ENCODE data around the gene PRLR. TPM values are rescaled to one million over a fixed set of nuclear protein-coding genes. Genes with fewer than 3 reads are reported as not detected.
"Not testable (repeated sequence)": the region's sequence is repeated elsewhere in the genome, so short reads cannot be mapped to it uniquely, and the experiment has no call there.

Gene PRLR
- total RNA-seq, 1 experiment from 2014 or later: not detected

DNA sequence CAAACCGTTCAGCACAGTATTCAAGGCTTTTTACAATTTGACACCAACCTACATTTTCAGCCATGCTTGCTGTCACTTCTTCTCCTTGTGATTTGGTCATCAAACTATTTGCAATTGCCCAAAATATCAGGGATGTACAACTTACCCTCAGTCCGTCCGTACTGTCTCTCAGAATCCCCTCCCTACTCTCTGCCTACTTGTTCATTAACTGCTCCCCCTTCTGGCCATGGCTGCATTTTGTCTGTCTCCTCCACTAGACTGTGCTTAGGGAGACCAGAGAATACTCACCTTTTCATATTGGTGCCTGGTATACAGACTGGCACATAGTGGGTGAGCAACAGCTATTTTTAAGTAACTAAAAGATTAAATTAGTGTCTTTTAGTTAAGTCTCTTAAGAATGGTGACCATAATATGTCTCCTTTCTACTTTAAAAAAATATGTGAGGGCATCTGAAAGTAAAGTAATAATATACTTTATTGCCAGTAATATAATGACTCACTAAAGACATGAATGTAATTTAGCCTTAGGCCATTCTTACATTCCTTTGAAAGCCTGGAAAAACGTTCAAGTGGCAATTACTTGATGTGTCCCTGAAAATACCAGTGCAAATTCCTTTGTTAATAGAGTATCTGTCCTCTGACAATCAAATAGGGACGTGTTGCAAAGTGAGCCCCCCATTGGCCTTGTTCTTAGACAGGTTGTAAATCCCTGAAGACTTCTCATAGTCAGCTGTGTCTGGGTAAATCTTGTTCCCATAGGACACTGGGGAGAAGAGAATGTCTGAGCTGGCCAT, 27.8 kb downstream of the PRLR start:
- in situ Hi-C loops (cut with HindIII; ENCODE audit: low sequenced_read_pairs): no loop called here
- peak; percentile 16 for DNase-seq (ENCODE audit: low spot score)

DNA sequence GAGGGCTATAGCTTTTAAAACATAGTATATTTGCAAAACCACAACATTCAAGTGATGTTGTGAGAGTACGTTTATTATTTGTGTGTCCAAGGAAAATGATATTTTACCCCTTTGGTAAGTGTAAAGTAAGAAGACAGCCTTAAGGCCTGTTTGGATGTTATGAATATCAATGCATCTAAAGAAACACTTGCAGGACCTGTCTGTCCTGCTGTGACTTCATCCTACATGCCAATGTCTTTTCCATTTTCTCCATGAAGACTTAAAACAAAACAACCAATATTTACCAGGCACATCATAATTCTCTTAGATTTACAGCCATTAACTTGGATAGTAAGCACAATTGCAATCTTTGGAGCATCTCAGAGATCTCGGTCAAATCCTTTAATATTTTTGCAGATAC, 29.0 kb downstream of the PRLR start:
- DNase-seq (ENCODE audit: low spot score): no peak
- in situ Hi-C loops (cut with HindIII; ENCODE audit: low sequenced_read_pairs): no loop called here

DNA sequence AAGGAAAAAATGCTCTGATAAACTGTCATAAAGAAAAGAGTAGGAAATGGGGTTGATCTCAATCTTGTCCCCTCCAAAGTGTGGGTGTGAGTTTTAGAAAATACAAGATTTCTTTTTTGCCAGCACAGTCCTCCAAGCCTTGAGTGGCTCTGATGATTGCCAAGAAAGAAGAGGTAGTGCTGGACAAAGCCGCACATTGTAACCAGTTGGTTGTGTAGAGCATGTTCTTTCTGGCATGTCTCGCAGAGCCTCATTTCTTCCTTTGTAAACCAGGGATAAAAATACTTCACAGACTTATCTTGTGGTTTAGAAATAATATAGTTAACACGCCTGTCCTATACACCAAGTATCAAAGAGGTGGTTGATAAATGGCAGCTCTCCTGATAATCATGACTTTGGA, 30.4 kb downstream of the PRLR start:
- in situ Hi-C loops (cut with HindIII; ENCODE audit: low sequenced_read_pairs): no loop called here
- DNase-seq (ENCODE audit: low spot score): no peak

DNA sequence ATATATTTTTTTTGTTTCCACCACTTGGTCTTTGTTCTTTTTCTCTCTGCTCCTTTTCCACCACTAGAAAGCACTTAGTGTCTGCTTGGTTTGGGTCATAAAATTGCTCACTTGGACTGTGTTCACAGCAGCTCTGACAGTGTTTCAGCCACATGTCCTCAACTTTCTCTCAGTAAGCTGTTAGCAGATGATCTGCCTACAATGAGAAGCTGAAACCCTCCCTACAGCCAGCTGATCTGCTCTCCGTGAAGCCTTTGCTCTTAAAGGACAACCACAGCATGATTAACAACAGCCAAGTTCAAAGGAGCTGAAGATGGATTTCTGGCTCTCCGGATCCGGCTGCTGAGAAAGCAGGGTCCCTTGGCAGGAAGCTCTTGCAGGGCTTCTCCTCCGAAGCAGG, 31.6 kb downstream of the PRLR start:
- no peak for DNase-seq (ENCODE audit: low spot score)
- in situ Hi-C loops (cut with HindIII; ENCODE audit: low sequenced_read_pairs): no loop called here

DNA sequence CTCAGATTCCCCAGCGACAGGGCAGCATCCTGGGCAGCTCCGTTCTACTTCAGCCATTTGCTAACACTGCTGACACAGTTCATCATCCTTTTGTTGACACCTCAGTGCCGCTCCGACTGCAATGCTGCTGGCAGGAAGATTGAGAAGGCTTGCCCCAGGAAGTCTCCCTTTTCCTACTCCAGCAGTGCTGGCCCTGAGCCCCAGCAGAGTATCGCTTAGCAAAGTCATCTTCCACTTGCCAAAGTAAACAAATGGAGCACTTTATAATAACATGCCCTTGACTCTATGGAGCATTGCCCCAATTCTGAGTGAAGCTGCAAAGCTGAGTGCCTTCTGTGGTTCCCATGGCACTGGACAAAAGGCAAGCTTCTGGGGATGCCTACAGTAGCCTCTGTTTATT, 32.2 kb downstream of the PRLR start:
- DNase-seq (ENCODE audit: low spot score): peak; percentile 14
- in situ Hi-C loops (cut with HindIII; ENCODE audit: low sequenced_read_pairs): no loop called here

DNA sequence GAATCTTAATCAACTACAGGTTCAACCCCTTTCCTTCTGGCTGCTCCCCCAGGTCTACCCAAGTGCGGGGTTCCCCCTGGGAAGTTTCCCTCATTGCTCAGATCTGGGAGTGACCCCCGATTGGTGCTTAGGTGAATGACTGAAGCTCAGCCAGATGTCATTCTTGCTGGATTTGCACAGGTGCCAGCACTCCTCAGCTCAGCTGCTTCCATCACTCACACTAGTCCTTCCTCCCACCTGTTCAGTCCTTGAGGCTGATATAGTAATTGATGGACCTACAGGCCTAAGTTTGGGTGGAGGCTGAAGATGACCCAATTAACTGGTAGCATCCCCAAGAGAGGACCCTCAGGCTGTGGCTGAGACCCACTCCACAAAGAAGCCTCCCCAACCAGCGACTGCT, 32.9 kb downstream of the PRLR start:
- in situ Hi-C loops (cut with HindIII; ENCODE audit: low sequenced_read_pairs): no loop called here
- no peak for DNase-seq (ENCODE audit: low spot score)

DNA sequence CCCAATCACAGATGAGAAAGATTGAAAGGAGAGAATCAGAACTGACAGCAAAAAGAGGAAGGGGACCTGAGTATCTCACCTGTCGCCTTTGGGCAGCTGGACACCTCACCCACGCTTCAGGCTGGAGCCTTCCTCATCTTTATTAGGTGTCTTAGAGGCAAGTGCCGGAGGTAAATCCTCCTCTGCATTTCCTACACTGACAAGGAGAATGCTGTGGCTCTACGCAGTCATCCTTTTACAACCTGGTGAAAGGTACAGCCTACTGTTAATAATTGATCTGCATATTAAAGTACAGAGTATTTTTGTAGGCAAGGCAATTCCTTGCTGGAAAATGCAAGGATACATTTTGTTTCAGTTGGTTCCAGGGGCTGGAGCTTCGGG, 34.8 kb downstream of the PRLR start:
- in situ Hi-C loops (cut with HindIII; ENCODE audit: low sequenced_read_pairs): no loop called here
- no peak for DNase-seq (ENCODE audit: low spot score)

DNA sequence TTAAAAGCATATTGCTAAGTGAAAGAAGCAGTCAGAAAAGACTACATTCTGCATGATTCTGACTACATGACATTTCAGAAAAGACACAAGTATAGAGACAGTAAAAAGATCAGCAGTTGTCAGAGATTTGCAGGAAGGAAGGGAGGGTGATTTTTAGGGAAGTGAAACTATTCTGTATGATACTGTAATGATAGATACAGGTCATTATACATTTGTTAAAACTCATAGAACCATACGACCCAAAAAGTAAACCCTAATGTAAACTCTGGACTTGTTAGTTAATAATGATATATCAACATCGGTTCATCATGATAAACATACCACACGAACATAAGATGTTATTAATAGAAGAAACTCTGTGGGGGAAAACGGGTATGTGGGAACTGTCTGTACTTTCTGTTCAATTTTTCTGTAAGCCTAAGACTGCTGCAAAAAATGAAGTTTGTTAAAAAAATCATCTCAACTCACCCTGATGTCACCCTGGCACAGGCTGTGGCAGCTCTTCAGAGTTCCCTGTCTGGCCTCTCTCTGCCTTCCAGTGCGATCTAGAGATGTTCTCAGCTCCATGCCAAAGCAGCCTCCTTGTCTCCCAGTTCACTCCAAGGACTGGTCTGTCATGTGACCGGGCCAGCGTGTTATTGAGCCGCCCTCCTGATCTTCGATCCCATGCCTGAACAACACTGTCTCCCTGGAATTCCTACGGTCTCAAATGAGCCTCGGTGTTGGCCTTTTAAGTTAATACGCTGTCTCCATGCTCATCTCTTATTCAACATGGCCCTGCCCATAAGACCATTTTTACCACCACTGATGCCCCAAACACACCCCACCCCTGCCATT, 35.4 kb downstream of the PRLR start:
- in situ Hi-C loops (cut with HindIII; ENCODE audit: low sequenced_read_pairs): no loop called here
- DNase-seq (ENCODE audit: low spot score): no peak

DNA sequence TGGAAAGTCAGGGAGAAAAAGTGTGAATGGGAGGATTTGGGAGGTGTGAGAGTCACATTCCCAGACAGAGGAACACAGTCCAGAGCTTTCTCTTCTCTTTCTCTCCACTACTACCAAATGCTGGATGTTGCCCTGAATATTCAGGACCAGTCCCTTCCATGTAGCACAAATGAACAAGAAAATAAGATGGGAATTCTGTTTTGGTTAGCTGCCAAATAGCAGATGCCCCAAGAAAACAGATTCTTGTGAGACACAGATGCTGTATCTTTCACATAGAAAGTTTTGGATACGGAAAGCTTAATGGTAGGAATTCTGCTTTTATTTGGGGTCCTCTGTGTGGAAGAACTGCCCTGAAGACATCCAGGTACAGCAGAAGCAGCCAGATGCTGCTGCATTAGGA, 37.8 kb downstream of the PRLR start:
- in situ Hi-C loops (cut with HindIII; ENCODE audit: low sequenced_read_pairs): no loop called here
- no peak for DNase-seq (ENCODE audit: low spot score)

DNA sequence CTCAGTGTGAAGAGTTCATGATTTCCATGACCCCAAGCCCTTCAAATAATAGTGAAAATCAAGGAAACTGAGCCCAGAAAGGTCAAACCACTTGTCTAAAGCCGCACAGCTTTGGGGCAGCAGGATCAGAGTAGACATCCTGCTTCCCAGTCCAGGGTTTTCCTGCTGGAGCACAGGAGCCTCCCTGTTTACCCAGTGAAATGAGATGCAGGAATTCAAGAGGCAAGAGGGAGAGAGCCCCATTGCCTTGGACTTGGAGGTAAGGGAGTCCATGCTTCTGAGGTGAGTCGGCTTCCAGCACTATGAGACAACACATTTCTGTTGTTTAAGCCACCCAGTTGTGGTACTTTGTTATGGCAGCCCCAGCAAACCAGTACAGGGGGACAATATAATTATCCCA, 40.5 kb downstream of the PRLR start:
- DNase-seq (ENCODE audit: low spot score); in situ Hi-C loops (cut with HindIII; ENCODE audit: low sequenced_read_pairs): not testable (repeated sequence)

DNA sequence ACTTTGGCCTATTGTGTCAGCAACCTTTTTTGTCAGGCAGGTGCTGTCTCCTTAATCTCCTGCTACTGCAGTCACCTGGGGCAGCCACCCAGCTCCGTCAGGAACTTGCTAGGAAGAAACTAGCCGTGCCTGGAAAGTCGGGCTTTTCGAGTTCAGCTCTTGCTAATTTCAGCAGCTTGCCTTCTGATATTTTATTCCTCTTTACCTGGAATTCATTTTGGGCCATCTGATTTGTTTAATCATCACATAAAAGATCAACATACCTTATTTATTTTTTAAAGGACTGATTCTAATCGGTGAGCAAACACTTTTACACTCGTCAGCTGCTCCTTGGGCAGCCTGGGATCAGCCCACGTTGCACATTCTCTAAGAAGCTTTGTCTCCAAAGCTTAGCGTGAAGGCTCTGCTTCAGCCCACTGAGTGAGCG, 42.2 kb downstream of the PRLR start:
- in situ Hi-C loops (cut with HindIII; ENCODE audit: low sequenced_read_pairs): no loop called here
- DNase-seq (ENCODE audit: low spot score): no peak

DNA sequence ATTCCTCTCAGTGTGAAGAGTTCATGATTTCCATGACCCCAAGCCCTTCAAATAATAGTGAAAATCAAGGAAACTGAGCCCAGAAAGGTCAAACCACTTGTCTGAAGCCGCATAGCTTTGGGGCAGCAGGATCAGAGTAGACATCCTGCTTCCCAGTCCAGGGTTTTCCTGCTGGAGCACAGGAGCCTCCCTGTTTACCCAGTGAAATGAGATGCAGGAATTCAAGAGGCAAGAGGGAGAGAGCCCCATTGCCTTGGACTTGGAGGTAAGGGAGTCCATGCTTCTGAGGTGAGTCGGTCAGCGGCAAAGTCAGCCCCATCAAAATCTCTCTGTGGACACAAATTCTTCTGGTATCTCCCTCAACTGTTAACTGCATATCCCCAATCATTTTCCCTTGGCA, 42.7 kb downstream of the PRLR start:
- DNase-seq (ENCODE audit: low spot score); in situ Hi-C loops (cut with HindIII; ENCODE audit: low sequenced_read_pairs): not testable (repeated sequence)

DNA sequence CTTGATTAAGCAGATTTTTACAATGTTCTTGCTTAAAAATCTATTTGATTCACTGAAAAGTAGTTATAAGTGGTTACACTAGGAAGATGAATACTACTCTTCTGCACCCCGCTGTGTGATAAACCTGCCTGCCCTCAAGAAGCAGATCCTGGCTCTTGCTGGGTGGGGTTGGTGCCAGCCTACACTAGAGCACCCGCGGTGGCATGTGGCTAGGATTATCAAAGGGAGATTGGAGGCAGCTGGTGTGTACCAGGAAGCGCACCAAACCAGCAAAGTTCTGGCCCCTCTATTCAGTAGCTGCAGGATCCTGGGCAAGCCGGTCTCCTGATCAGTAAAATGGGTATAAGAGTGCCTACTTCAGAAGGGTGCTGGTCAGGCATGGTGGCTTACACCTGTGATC, 43.5 kb downstream of the PRLR start:
- DNase-seq (ENCODE audit: low spot score): no peak
- in situ Hi-C loops (cut with HindIII; ENCODE audit: low sequenced_read_pairs): no loop called here

DNA sequence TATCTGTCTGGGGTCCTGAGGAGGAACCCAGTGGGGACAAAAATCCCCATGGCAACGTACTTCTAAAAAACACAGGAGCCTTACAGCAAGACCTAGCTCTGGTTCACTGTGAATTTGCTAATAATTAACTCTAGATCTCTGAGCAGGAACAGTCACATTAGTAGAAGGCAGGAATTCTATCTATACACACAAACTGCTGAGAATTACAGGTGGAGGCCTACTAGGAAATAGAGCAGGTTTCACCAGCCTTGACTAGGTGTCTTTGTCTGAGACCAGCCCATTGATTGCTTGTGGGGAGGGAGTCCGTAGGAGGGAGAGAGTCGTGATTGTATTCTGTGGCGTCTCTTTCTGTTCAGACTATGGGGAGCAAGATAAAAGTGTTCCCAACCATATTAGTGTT, 44.8 kb downstream of the PRLR start:
- in situ Hi-C loops (cut with HindIII; ENCODE audit: low sequenced_read_pairs): no loop called here
- DNase-seq (ENCODE audit: low spot score): no peak

DNA sequence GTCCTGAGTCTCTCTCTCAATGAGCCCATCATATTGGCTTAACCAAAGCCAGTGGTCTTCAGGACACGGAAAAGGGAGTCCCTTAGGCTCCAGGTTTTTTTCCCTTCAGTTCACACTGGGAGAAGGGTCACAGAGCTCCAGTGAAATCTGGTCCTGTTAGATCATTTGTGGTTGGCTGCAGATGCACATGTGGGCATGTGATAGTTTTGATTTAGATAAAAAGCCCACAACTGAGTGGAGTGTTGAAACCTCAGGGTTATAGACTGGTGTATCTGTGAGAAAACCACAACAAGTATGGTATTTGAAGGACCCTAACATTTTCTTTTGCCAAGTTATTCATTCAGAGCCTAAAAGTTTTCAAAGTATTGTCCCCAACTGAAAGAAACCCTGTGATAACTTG, 46.7 kb downstream of the PRLR start:
- in situ Hi-C loops (cut with HindIII; ENCODE audit: low sequenced_read_pairs): no loop called here
- no peak for DNase-seq (ENCODE audit: low spot score)

DNA sequence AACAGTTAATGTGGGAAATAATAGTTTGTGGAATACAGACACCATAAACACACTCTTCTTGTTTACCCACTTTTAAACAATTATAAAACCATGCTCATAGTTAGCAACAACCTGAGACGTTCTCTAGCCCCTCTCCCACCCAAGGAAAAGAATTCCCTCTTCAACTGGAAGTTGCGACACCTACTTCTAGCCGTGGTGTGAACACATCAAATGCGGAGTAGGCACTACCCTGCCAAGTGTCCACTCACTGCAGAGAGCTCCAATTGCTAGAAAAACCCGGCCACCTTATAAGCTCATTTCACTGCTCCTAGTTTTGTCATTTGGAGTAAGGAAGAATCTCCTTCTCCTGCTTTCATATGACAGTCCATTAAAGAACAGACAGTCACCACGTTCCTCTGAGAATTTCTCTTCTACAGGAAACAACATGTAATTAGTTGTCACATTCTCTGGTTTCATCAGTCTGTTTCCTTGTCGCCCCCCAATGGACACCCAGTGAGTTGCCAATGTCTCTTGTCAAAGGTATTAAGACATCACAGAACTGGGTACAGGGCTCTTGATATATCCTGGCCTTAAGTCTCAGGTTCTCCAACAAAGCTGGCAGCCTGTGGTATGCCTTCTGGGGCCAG, 47.3 kb downstream of the PRLR start:
- DNase-seq (ENCODE audit: low spot score): peak; percentile 19
- in situ Hi-C loops (cut with HindIII; ENCODE audit: low sequenced_read_pairs): no loop called here

DNA sequence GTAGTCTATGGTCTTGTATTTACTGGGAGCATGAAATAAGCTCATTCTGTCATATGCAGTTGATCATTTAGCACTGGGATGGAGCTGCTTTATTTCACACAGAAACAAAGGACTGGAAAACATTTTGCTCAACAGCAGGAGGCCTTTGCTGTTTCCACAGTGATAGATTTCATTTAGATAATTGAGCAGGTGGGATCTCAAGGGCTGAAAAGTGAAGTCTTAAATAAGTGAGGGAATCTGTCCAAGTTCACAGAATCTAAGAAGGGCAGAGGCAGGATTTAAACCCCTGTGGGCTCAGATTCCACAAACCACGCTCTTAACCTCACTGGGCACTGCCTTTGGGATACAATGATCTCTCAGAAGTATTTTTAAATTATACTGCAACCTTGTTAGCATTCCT, 47.8 kb downstream of the PRLR start:
- DNase-seq (ENCODE audit: low spot score): no peak
- in situ Hi-C loops (cut with HindIII; ENCODE audit: low sequenced_read_pairs): no loop called here

DNA sequence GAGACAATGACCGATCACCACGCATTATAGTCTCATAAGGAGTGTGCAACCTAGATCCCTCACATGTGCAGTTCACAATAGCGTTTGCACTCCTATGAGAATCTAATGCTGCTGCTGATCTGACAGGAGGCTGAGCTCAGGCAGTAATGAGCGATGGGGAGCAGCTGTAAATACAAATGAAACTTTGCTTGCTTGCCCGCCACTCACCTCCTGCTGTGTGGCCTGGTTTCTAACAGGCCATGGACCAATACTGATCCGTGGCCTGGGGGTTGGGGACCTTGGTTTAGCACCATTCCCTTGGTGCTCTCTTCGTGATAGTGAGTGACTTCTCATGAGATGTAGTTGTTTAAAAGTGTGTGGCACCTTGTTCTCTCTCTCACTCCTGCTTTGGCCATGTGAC, 50.2 kb downstream of the PRLR start:
- no peak for DNase-seq (ENCODE audit: low spot score)
- in situ Hi-C loops (cut with HindIII; ENCODE audit: low sequenced_read_pairs): no loop called here

DNA sequence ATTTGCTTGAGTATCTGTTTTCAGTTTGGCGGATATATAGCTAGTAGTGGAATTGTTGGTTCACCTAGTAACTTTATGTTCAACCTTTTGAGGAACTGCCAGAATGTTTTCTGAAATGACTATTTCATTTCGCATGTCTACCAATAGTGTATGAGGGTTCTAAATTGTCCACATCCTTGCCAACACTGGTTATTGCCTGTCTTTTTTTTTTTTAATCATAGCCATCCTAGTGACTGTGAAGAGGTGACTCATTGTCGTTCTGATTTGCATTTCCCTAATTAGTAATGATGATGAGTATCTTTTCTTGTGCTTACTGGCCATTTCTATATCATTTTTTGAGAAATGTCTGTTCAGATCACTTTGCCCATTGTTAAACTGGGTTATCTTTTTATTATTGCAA, 52.5 kb downstream of the PRLR start:
- in situ Hi-C loops (cut with HindIII; ENCODE audit: low sequenced_read_pairs): no loop called here
- no peak for DNase-seq (ENCODE audit: low spot score)

DNA sequence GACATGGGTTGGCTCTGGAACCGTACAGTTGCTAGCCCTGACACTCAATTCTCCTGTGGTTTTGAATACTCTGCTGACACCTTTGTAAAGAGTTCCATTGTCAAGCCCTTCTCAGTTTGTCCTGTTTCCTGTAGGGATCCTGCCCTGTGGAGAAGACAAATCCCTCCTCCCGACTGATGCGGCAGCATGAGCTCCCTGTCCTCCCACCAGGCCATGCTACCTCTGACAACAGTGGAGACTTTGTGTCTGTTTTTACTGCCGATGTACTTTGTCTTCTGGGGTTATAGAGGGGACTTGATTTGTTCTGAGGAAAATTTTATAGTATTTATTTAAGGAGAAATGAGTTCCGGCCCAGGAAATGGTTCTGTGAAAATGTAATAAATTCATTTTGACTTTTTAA, 57.8 kb downstream of the PRLR start:
- in situ Hi-C loops (cut with HindIII; ENCODE audit: low sequenced_read_pairs): no loop called here
- no peak for DNase-seq (ENCODE audit: low spot score)

Measured in G401 (cell line).